Activated T-cell treated with anti-CD3 and anti-CD28 coated beads, Interleukin-2, amount 50 U/mL, for 24 hours (primary cell): Measurements from ENCODE around the gene STK35.

Source experiments
- DNase-seq: peaks from one replicate; pipeline ENCODE4 v3.0.0-alpha.2; 2020
- H3K27ac Mint-ChIP-seq: 2 replicates; pipeline ENCODE4 v1.8.0; 2020; ENCODE audit warnings: mild to moderate bottlenecking, mixed read lengths
- H3K27me3 Mint-ChIP-seq: 2 replicates; pipeline ENCODE4 v1.8.0; 2020; ENCODE audit warnings: mixed read lengths
- H3K36me3 Mint-ChIP-seq: 2 replicates; pipeline ENCODE4 v1.8.0; 2020; ENCODE audit warnings: low read depth, mixed read lengths
- H3K4me1 Mint-ChIP-seq: 2 replicates; pipeline ENCODE4 v1.8.0; 2020; ENCODE audit warnings: low read depth, mixed read lengths
- H3K4me3 Mint-ChIP-seq: 2 replicates; pipeline ENCODE4 v1.8.0; 2020; ENCODE audit warnings: mild to moderate bottlenecking, moderate library complexity, mixed read lengths
- H3K9me3 Mint-ChIP-seq: 2 replicates; pipeline ENCODE4 v1.8.0; 2020; ENCODE audit warnings: mixed read lengths

The STK35 gene

DNA sequence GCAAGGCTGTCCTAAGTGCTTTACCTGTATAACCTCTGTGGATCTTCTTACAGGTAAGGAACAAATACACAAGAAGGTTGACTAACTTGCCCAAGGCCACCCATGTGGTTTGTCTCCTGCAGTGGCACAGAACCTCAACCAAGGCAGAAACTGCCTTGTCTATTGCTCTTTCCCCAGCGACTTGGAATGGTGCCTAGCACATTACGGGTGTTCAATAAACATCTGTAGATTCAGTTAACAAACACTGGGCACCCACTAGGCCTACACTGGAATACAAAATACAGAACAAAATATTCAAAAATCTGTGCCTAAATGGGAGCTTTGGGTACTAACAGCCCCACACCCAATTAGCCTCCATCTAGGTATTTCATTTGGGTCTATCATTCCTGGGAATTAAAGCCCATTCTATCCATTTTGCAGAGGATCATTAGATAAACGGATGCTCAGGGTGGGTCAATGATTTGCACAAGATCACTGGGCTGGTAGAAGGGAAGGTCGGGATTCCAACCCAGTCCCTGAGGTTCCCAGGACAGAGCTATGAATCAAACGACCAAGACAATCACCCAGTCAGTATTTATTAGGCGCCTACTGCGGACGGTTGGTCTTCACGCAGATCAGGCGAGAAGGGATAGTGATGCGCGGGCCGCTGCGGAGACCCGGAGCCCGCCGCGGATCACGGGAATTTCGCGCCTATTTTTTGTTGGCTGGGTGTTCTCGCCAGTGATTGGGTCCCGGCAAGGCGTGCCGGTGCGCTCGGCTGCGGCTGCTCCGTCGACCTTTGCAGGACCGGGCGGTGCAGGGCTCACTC is at the start of gene STK35:
Gene STK35 (plus strand): TSS at position 771 of the 808 bp plus-strand sequence. CDS start 55 bp downstream, outside the sequence.
- DNase-seq = no peak
- H3K4me1 Mint-ChIP-seq = peaks cover 37% of the 10 kb centered on the region
- no peaks in the 10 kb centered on the region for H3K27me3 Mint-ChIP-seq
- H3K9me3 Mint-ChIP-seq = no peaks in the 10 kb centered on the region
- H3K27ac Mint-ChIP-seq = peak within 1 kb of the TSS; percentile 100
- H3K4me3 Mint-ChIP-seq = peak within 1 kb of the TSS; percentile 93
- peaks cover 35% of the 10 kb centered on the region for H3K36me3 Mint-ChIP-seq

GRCh38 chr20:2051946-2052345 is 49.7 kb upstream of the STK35 start:
- H3K27me3 Mint-ChIP-seq = peaks cover 75% of the 10 kb centered on the region
- DNase-seq = no peak
- H3K27ac Mint-ChIP-seq = no peak overlapping the region
- H3K4me3 Mint-ChIP-seq = no peak overlapping the region
- no peaks in the 10 kb centered on the region for H3K36me3 Mint-ChIP-seq
- peaks cover 10% of the 10 kb centered on the region for H3K9me3 Mint-ChIP-seq
- H3K4me1 Mint-ChIP-seq = no peaks in the 10 kb centered on the region

- no peaks in the 10 kb centered on the region for H3K36me3 Mint-ChIP-seq
- H3K27me3 Mint-ChIP-seq = peaks cover 81% of the 10 kb centered on the region
- H3K9me3 Mint-ChIP-seq = peaks cover 13% of the 10 kb centered on the region
- no peak overlapping the region for H3K27ac Mint-ChIP-seq
- H3K4me3 Mint-ChIP-seq = no peak overlapping the region
- H3K4me1 Mint-ChIP-seq = no peaks in the 10 kb centered on the region
- no peak for DNase-seq
Observed at GRCh38 chr20:2052741-2053140, 48.9 kb upstream of the STK35 start.

GRCh38 chr20:2053615-2054014 is 48.0 kb upstream of the STK35 start:
- Mint-ChIP-seq H3K4me1 (no peaks in the 10 kb centered on the region), H3K27ac (no peak overlapping the region), H3K27me3 (peaks cover 85% of the 10 kb centered on the region), H3K36me3 (no peaks in the 10 kb centered on the region), H3K4me3 (no peak overlapping the region), H3K9me3 (peaks cover 22% of the 10 kb centered on the region)
- DNase-seq = no peak

GRCh38 chr20:2054911-2055310 is 46.7 kb upstream of the STK35 start:
- Mint-ChIP-seq H3K4me3 (no peak overlapping the region), H3K27ac (no peak overlapping the region), H3K4me1 (no peaks in the 10 kb centered on the region), H3K36me3 (no peaks in the 10 kb centered on the region), H3K27me3 (peaks cover 85% of the 10 kb centered on the region), H3K9me3 (peaks cover 23% of the 10 kb centered on the region)
- DNase-seq = no peak

- no peak for DNase-seq
- Mint-ChIP-seq H3K27me3 (peaks cover 55% of the 10 kb centered on the region), H3K9me3 (peaks cover 13% of the 10 kb centered on the region), H3K4me1 (no peaks in the 10 kb centered on the region), H3K27ac (no peak overlapping the region), H3K4me3 (no peak overlapping the region), H3K36me3 (no peaks in the 10 kb centered on the region)
Observed at GRCh38 chr20:2059411-2059810, 42.2 kb upstream of the STK35 start.

DNA sequence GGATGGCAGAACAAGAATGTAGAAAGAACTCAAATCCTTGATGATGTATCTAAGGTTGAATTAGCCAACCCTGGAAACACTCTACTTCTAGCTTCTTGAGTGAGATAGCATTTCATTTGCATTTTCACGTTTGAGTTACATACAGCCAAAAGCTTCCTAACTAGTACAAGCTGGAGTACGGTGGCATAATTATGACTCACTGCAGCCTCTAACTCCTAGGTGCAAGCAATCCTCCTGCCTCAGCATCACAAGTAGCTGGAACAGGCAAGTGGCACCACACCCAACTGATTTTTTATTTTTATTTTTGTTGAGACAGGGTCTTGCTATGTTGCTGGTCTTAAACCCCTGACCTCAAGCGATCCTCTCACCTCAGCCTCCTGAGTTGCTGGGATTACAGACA is 36.5 kb upstream of the STK35 start:
- Mint-ChIP-seq H3K4me1 (no peaks in the 10 kb centered on the region), H3K9me3 (no peaks in the 10 kb centered on the region), H3K27me3 (peaks cover 58% of the 10 kb centered on the region), H3K4me3 (no peak overlapping the region), H3K27ac (no peak overlapping the region), H3K36me3 (no peaks in the 10 kb centered on the region)
- DNase-seq = no peak

GRCh38 chr20:2066461-2067122 is 35.0 kb upstream of the STK35 start:
- no peak overlapping the region for H3K4me3 Mint-ChIP-seq
- no peak overlapping the region for H3K27ac Mint-ChIP-seq
- no peaks in the 10 kb centered on the region for H3K36me3 Mint-ChIP-seq
- DNase-seq = no peak
- H3K9me3 Mint-ChIP-seq = no peaks in the 10 kb centered on the region
- no peaks in the 10 kb centered on the region for H3K4me1 Mint-ChIP-seq
- peaks cover 63% of the 10 kb centered on the region for H3K27me3 Mint-ChIP-seq

DNA sequence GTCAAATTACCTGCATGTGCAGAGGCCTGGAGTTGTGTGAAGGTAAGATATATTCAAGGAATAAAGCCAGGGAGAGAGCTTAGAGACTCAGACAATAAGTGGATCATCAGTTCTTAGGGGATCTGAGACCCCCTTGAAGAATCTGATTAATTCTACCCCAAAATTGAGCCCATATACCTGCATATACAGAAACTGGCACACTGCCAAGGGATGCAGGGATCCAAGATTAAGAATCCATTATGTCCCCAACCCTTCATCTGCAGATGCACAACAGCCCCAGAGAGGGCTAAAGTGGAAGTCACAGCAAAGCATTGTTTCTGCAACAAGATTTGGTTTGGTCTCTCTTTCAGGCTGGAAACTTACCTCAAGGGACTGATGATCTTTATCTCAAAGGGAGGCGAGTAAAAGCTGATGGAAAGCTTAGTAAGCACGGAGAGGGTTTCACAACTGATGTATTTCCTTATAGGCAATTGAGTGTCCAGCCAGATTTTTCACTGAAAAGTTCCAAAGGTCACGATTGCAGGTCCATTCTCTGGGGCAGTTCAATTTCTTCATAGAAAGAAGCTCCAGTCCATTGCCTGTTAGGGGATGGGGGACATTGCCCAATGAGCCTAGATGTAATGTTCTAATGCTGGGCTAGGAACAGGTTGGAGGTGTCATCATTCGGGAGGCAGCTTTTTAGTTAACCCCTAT is 20.9 kb upstream of the STK35 start:
- H3K27me3 Mint-ChIP-seq = peaks cover 55% of the 10 kb centered on the region
- H3K36me3 Mint-ChIP-seq = no peaks in the 10 kb centered on the region
- DNase-seq = no peak
- H3K27ac Mint-ChIP-seq = no peak overlapping the region
- no peaks in the 10 kb centered on the region for H3K9me3 Mint-ChIP-seq
- H3K4me1 Mint-ChIP-seq = no peaks in the 10 kb centered on the region
- no peak overlapping the region for H3K4me3 Mint-ChIP-seq

GRCh38 chr20:2084703-2085102 is 16.9 kb upstream of the STK35 start:
- Mint-ChIP-seq H3K4me3 (no peak overlapping the region), H3K36me3 (no peaks in the 10 kb centered on the region), H3K4me1 (no peaks in the 10 kb centered on the region), H3K9me3 (no peaks in the 10 kb centered on the region), H3K27me3 (peaks cover 67% of the 10 kb centered on the region), H3K27ac (no peak overlapping the region)
- no peak for DNase-seq

DNA sequence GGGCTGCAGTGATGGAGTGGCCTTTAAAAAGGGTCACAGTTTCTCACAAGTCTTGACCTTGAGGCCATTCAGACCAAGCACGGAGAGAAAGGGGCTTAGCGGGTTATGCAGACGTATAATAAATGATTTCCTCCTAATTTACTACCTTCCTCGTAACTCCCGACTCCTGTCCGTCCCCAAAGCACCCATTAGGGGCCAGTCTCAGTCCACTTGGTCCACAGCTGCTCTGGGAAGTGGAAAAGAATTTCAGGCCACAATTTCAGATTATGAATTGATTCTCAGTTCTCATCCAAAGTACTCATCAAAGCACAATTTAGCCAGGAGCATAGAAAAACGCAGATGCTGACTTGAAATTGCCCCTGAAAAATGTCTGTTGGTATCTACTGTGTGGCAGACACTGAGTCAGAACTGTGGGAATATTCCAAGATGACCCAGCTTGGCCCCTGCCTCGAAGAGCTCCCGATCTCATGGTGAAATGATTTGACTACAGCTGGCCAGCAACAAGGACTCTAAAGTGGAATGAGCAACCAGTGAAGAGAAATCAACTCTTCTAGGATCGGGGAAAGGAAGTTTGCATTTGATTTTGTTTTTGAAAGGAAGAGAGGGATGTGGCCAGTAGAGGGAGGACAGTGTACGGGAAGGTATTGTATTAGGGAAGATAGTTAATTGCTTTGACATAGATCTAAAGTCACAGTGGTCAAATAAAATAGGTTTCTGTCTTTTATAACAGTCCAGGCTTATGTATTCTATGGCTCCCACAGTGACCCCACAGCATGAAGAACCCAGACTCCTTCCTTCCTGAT is 15.2 kb upstream of the STK35 start:
- Mint-ChIP-seq H3K27me3 (peaks cover 64% of the 10 kb centered on the region), H3K9me3 (no peaks in the 10 kb centered on the region), H3K4me1 (no peaks in the 10 kb centered on the region), H3K4me3 (no peak overlapping the region), H3K36me3 (no peaks in the 10 kb centered on the region), H3K27ac (no peak overlapping the region)
- DNase-seq = no peak

- peaks cover 63% of the 10 kb centered on the region for H3K27me3 Mint-ChIP-seq
- no peaks in the 10 kb centered on the region for H3K36me3 Mint-ChIP-seq
- H3K9me3 Mint-ChIP-seq = no peaks in the 10 kb centered on the region
Observed at GRCh38 chr20:2086980-2087377, 14.6 kb upstream of the STK35 start.

GRCh38 chr20:2088891-2089290 is 12.7 kb upstream of the STK35 start:
- no peak overlapping the region for H3K27ac Mint-ChIP-seq
- peaks cover 66% of the 10 kb centered on the region for H3K27me3 Mint-ChIP-seq
- H3K4me3 Mint-ChIP-seq = no peak overlapping the region
- DNase-seq = no peak
- H3K9me3 Mint-ChIP-seq = no peaks in the 10 kb centered on the region
- H3K36me3 Mint-ChIP-seq = no peaks in the 10 kb centered on the region
- H3K4me1 Mint-ChIP-seq = peaks cover 2% of the 10 kb centered on the region

More at GRCh38 chr20:2086980-2087377, 14.6 kb upstream of the STK35 start:
- Mint-ChIP-seq H3K4me1 (no peaks in the 10 kb centered on the region), H3K4me3 (no peak overlapping the region), H3K27ac (no peak overlapping the region)
- no peak for DNase-seq

GRCh38 chr20:2089447-2089846 is 12.2 kb upstream of the STK35 start:
- H3K27ac Mint-ChIP-seq = no peak overlapping the region
- H3K36me3 Mint-ChIP-seq = no peaks in the 10 kb centered on the region
- H3K27me3 Mint-ChIP-seq = peaks cover 70% of the 10 kb centered on the region
- no peak overlapping the region for H3K4me3 Mint-ChIP-seq
- DNase-seq = no peak
- peaks cover 4% of the 10 kb centered on the region for H3K4me1 Mint-ChIP-seq
- no peaks in the 10 kb centered on the region for H3K9me3 Mint-ChIP-seq
